ENCODE measurements around the gene FHDC1.

Gene FHDC1

GRCh38 chr4:152972821-152973628 lies 36.9 kb downstream of the FHDC1 start:
- TF ChIP-seq CTCF (IDR thresholded peaks at IDR 0.05; ENCODE audit: low read depth, low read length, missing control alignments) = no peak
- DNase-seq (ENCODE audit: low read depth) = no peak
- H3K4me3 ChIP-seq (ENCODE audit: low read depth, low read length) = no peak overlapping the region

GRCh38 chr4:152973629-152974467 lies 37.7 kb downstream of the FHDC1 start:
- no peak overlapping the region for H3K4me3 ChIP-seq (ENCODE audit: low read depth, low read length)
- DNase-seq (ENCODE audit: low read depth) = no peak
- TF ChIP-seq CTCF (IDR thresholded peaks at IDR 0.05; ENCODE audit: low read depth, low read length, missing control alignments) = no peak

- no peak for DNase-seq (ENCODE audit: low read depth)
Measured at GRCh38 chr4:152974468-152975379, 38.6 kb downstream of the FHDC1 start.

DNA sequence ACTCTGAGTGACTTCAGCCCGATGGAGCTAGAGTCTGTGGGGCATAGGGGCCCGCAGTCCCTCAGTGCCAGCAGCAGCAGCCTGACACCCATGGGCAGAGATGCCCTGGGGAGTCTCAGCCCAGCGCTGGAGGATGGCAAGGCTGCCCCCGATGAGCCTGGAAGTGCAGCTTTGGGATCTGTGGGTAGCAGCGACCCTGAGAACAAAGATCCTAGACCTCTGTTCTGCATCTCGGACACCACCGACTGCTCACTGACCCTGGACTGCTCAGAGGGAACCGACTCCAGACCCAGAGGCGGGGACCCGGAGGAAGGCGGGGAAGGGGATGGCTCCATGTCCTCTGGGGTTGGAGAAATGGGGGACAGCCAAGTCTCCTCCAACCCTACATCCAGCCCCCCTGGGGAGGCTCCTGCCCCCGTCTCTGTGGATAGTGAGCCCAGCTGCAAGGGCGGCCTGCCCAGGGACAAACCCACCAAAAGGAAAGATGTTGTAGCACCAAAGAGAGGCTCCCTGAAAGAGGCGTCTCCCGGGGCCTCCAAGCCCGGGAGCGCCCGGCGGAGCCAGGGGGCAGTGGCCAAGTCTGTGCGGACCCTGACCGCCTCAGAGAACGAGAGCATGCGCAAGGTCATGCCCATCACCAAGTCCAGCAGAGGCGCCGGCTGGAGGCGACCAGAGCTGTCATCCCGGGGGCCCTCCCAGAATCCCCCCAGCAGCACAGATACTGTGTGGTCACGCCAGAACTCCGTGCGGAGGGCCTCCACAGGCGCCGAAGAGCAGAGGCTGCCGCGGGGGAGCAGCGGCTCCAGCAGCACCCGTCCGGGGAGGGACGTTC lies 39.5 kb downstream of the FHDC1 start:
- H3K4me3 ChIP-seq (ENCODE audit: low read depth, low read length) = no peak overlapping the region
- TF ChIP-seq CTCF (IDR thresholded peaks at IDR 0.05; ENCODE audit: low read depth, low read length, missing control alignments) = no peak
- DNase-seq (ENCODE audit: low read depth) = no peak

More at GRCh38 chr4:152974468-152975379, 38.6 kb downstream of the FHDC1 start:
- no peak overlapping the region for H3K4me3 ChIP-seq (ENCODE audit: low read depth, low read length)
- no peak for TF ChIP-seq CTCF (IDR thresholded peaks at IDR 0.05; ENCODE audit: low read depth, low read length, missing control alignments)

DNA sequence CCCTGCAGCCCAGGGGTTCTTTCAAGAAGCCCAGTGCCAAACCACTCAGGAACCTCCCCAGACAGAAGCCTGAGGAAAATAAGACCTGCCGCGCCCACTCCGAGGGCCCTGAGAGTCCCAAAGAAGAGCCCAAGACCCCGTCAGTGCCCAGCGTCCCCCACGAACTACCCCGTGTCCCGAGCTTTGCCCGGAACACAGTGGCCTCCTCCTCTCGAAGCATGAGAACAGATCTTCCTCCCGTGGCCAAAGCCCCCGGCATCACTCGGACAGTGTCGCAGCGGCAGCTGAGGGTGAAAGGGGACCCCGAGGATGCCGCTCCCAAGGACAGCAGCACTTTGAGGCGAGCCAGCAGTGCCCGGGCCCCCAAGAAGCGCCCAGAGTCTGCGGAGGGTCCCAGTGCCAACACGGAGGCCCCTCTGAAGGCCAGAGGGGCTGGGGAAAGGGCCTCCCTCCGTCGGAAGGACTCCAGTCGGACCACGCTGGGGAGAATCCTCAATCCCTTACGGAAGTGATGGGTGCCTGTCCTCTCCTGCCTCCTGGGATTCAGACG lies 40.2 kb downstream of the FHDC1 start:
- DNase-seq (ENCODE audit: low read depth) = no peak
- TF ChIP-seq CTCF (IDR thresholded peaks at IDR 0.05; ENCODE audit: low read depth, low read length, missing control alignments) = no peak
- H3K4me3 ChIP-seq (ENCODE audit: low read depth, low read length) = no peak overlapping the region

Data from GM12864 (cell line).